ENCODE measurements around the gene CREG2.

- TF ChIP-seq CTCF (IDR thresholded peaks at IDR 0.05) (no peak), POLR2A (IDR thresholded peaks at IDR 0.05) (no peak)
These were observed 27.8 kb downstream of the CREG2 start for GRCh38 chr2:101359410-101359954.

Data from lower leg skin (tissue), 3 donors.